Cardiac muscle cell (in vitro differentiated cells and primary cell): ENCODE data around the gene UNC93B1. TPM values are rescaled to one million over a fixed set of nuclear protein-coding genes. Genes with fewer than 3 reads are reported as not detected.

Experiments used
- DNase-seq, 2 donors: peaks; one replicate each; pipeline versions ENCODE4 v3.0.0 to v3.0.0-alpha.2; 2010 to 2017; ENCODE audit warnings: low read depth in 1 of 2, low spot score in 1 of 2
- H3K27ac ChIP-seq: fragments of 200-600 bp; sonication (generic); 2 replicates; pipeline ENCODE4 v1.5.1; 2016
- H3K27me3 ChIP-seq: fragments of 200-600 bp; sonication (generic); 2 replicates; pipeline ENCODE4 v1.6.0; 2016; ENCODE audit warnings: control low read depth
- H3K36me3 ChIP-seq: fragments of 200-600 bp; sonication (generic); 2 replicates; pipeline ENCODE4 v1.5.1; 2016; ENCODE audit warnings: control low read depth
- H3K4me1 ChIP-seq: fragments of 200-600 bp; sonication (generic); 2 replicates; pipeline ENCODE4 v1.8.1; 2017; ENCODE audit warnings: low read depth, mild to moderate bottlenecking, mixed run types
- H3K4me3 ChIP-seq: fragments of 200-600 bp; sonication (generic); 2 replicates; pipeline ENCODE4 v1.5.1; 2016; ENCODE audit warnings: mild to moderate bottlenecking
- H3K9me3 ChIP-seq: fragments of 200-600 bp; sonication (generic); 2 replicates; pipeline ENCODE4 v1.5.1; 2017; ENCODE audit warnings: low read depth, mild to moderate bottlenecking, control low read depth
- CTCF ChIP-seq: IDR thresholded peaks from 2 replicates; pipeline ENCODE4 v1.5.1; 2012; ENCODE audit warnings: low read depth, mild to moderate bottlenecking, low read length
- polyA plus RNA-seq: library from polyadenylated mRNA; unstranded; fragments of >200 nt; fragmentation: Nextera tagmentation; extraction: Ambion mirVana; gene quantifications from 2 replicates; pipeline ENCODE4 v1.2.1, GENCODE V29; 2016
- total RNA-seq: library from RNA; depleted of rRNA; stranded (reverse); fragments of >200 nt; gene quantifications from 2 replicates; pipeline ENCODE4 v1.2.3, GENCODE V29; 2016

The UNC93B1 gene
- total and polyA plus RNA-seq, 2 experiments from 2014 or later: 13.2 to 24.0 TPM

DNA sequence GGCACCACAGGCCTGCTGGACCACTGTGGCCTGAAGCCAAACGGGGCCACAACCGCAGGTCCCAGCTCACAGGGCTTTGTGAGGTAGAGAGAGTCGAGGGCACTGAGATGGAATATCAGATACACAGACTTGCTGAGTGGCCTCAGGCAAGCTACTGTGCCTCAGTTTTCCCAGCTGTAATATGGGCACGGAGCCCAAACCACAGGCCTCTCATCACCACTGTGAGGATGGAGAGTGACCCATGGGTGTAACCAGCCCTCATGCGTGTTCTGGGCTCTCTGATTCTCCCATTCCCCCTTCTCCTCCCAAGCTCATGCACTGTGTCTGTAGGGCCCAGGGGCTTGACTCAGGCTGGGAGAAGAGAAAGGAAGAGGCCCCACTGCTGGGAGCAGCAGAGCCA lies 4.2 kb downstream of the UNC93B1 start:
- TF ChIP-seq CTCF: no peak
- Histone ChIP-seq H3K27ac (no peak overlapping the region), H3K9me3 (no peaks in the 10 kb centered on the region), H3K4me1 (no peaks in the 10 kb centered on the region), H3K27me3 (peaks cover 14% of the 10 kb centered on the region), H3K36me3 (no peaks in the 10 kb centered on the region), H3K4me3 (no peak overlapping the region)
- no peak for DNase-seq

- Histone ChIP-seq H3K27ac (no peak overlapping the region), H3K4me1 (no peaks in the 10 kb centered on the region), H3K36me3 (no peaks in the 10 kb centered on the region), H3K4me3 (no peak overlapping the region), H3K27me3 (peaks cover 14% of the 10 kb centered on the region), H3K9me3 (no peaks in the 10 kb centered on the region)
- no peak for TF ChIP-seq CTCF
- no peak for DNase-seq
Observed at GRCh38 chr11:67999201-67999629, 4.7 kb downstream of the UNC93B1 start.

DNA sequence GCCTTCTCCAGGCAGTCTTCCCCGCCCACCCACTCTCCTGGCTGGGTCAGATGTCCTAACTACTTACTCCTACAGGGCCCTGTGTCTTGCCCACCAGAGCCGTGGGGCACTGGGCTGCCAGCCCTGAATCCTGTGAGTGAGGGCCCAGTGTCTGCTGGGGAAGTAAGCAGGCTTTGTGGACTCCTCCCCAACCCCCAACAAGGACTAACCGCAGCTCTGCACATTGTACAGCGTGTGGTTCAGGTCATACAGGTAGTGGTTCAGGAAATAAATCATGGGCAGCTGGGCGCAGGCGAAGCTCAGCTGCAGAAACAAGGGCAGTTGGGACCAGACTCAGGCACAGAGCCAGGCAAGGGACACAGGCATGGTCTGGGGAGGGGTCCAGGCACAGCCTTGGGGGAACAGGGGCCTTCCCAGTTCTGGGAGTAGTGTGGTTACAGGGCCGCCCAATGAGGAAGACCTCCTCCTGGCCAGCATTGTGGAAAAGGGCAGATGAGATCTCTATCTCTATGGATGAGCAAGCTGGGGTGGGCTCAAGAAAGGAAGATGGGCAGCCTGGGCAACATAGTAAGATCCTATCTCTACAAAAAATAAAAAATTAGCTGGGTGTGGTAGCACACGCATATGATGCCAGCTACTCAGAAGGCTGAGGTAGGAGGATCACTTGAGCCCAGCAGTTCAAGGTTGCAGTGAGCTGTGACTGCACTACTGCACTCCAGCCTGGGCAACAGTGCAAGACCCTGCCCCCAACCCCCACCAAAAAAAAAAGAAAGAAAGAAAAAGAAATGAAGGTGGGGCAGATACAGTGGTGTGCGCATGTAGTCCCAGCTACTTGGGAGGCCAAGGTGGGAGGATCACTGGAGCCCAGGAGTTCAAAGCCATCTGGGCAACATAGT lies 5.5 kb downstream of the UNC93B1 start:
- no peak for DNase-seq
- H3K4me1 ChIP-seq: no peaks in the 10 kb centered on the region
- H3K4me3 ChIP-seq: no peak overlapping the region
- peaks cover 12% of the 10 kb centered on the region for H3K27me3 ChIP-seq
- no peak for TF ChIP-seq CTCF
- H3K27ac ChIP-seq: no peak overlapping the region
- H3K9me3 ChIP-seq: no peaks in the 10 kb centered on the region
- no peaks in the 10 kb centered on the region for H3K36me3 ChIP-seq

DNA sequence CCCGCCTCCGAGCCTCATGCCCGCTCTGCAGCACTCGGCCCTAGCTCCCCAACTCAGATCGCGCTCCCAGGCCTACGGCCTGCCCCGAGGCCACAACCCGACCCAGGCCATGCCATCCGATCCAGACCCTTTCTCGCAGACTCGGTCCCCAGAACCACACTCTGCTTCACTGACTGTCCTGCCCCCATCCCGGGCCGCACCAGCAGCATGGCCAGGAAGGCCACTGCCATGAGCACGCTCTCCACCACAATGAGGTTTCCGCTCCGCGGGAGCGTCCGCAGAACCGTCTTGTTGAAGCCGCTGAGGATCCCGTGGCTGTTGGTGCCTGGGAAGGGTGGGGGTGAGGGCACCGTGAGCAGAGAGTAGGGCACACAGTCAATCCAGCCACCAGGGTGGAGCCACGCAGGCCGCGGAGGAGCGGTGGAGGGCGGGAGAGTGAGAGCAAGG lies 6.4 kb downstream of the UNC93B1 start:
- Histone ChIP-seq H3K36me3 (no peaks in the 10 kb centered on the region), H3K9me3 (no peaks in the 10 kb centered on the region), H3K4me3 (no peak overlapping the region), H3K4me1 (no peaks in the 10 kb centered on the region), H3K27ac (no peak overlapping the region), H3K27me3 (peaks cover 3% of the 10 kb centered on the region)
- no peak for DNase-seq
- TF ChIP-seq CTCF: no peak

DNA sequence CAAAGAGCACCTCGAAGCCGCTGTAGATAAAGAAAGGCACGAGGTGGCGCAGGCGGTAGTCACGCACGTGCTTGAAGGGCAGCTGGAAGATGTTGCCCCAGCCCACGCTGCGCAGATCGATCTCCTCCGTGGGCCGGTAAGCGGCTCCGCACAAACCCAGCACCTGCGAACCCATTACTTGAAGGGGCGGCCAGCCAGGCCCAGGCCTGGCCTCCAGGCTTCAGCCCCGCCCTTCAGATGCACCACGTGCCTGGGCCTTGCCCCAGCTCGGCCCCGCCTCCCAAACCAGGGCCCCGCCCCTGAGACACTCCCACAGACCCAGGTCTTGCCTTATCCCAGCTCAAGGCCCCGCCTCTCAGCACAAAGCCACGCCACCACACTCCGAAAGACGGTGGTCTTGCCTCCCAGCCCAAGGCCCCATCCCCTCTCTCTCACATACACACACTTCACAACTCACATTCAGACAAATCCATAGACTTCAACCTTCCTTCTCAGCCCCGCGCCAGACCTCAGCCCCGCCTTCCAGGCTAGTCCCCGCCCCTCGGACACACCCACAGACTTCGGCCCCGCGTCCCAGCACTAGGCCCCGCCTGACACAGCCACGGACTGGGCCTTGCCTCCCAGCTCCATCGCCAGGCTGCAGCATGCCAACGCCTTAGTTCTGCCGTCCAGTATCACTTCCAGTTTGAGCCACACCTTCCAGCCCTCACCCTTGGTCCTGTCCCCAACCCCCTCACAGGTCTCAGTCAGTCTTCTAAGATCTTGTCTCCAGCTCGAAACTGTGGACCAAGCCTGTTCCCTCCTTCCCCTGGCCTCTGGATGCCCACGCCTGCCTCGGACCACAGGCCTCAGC lies 7.0 kb downstream of the UNC93B1 start:
- H3K4me3 ChIP-seq: peak overlapping the region; percentile 11

More for the DNA sequence above, 7.0 kb downstream of the UNC93B1 start:
- Histone ChIP-seq H3K9me3 (no peaks in the 10 kb centered on the region), H3K27ac (no peak overlapping the region), H3K27me3 (peaks cover 1% of the 10 kb centered on the region), H3K4me1 (no peaks in the 10 kb centered on the region), H3K36me3 (no peaks in the 10 kb centered on the region)
- DNase-seq: peak; percentile 54 to 75
- no peak for TF ChIP-seq CTCF
